ENCODE measurements around the gene PDLIM4. TPM values are rescaled to one million over a fixed set of nuclear protein-coding genes. Genes with fewer than 3 reads are reported as not detected.

PDLIM4 gene
- total and polyA plus RNA-seq, 2 experiments from 2014 or later, result 25.2 to 31.8 TPM

GRCh38 chr5:132271251-132272246 is 14.1 kb downstream of the PDLIM4 start:
- H3K36me3 ChIP-seq (ENCODE audit: insufficient read depth), result no peaks in the 10 kb centered on the region
- Mint-ChIP-seq H3K4me1 (peaks cover 20% of the 10 kb centered on the region), H3K36me3 (ENCODE audit: low read depth) (no peaks in the 10 kb centered on the region), H3K27ac (no peak overlapping the region), H3K9me3 (no peaks in the 10 kb centered on the region), H3K27me3 (ENCODE audit: insufficient read depth, low read depth, poor library complexity) (peaks cover 8% of the 10 kb centered on the region), H3K4me3 (no peak overlapping the region)
- H4K20me1 ChIP-seq (replicated peaks; ENCODE audit: insufficient read depth), result no peaks in the 10 kb centered on the region
- H3K27ac ChIP-seq (ENCODE audit: low read depth), result no peak overlapping the region
- DNase-seq (ENCODE audit: low spot score) (peak; percentile 60), ATAC-seq (peak; percentile 43)
- peaks cover 5% of the 10 kb centered on the region; the same call in 1 of the 2 replicates for H3F3A ChIP-seq (replicated peaks; ENCODE audit: low read depth)
- no peaks in the 10 kb centered on the region for H3K9me2 ChIP-seq (ENCODE audit: insufficient read depth)
- H3K4me1 ChIP-seq (ENCODE audit: insufficient read depth), result no peaks in the 10 kb centered on the region
- no peak for TF ChIP-seq REST (IDR thresholded peaks at IDR 0.05; ENCODE audit: unreplicated experiment)
- TF ChIP-seq CTCF (conservative IDR thresholded peaks at IDR 0.05; ENCODE audit: low read depth in 2 of 2), result peak in 1 of 2 experiments; percentile 67; a peak in 2 of 4 replicates
- no peak for TF ChIP-seq ETS1 (IDR thresholded peaks at IDR 0.05)
- TF ChIP-seq ZNF331 (CRISPR knock-in tag; IDR thresholded peaks at IDR 0.05; ENCODE audit: low read depth), result no peak
- no peak for TF ChIP-seq ZNF114 (CRISPR knock-in tag; IDR thresholded peaks at IDR 0.05)
- no peak overlapping the region for H3K4me2 ChIP-seq
- H3K4me3 ChIP-seq, result no peak overlapping the region
- H3K27me3 ChIP-seq (ENCODE audit: insufficient read depth), result no peaks in the 10 kb centered on the region
- H2AFZ ChIP-seq, result no peak overlapping the region
- H3K79me2 ChIP-seq (replicated peaks; ENCODE audit: insufficient read depth), result no peaks in the 10 kb centered on the region

Data from GM23338 (cell line).